Measurements from ENCODE around the gene NODAL. TPM values are rescaled to one million over a fixed set of nuclear protein-coding genes. Genes with fewer than 3 reads are reported as not detected.

NODAL gene
- total RNA-seq, 5 donors from 2014 or later (not counting 1 experiment from before 2014, with no cell fraction given), result not detected

- peak overlapping the region in 1 of 3 donors; percentile 81 for H3K4me3 Mint-ChIP-seq
- Histone ChIP-seq H3K4me3 (ENCODE audit: control insufficient read depth in 1 of 2, extremely low read depth in 1 of 2, low read length in 1 of 2) (no peak overlapping the region), H3K36me3 (ENCODE audit: control insufficient read depth in 2 of 2, extremely low read depth in 1 of 2, insufficient read depth in 1 of 2, low read length in 1 of 2) (no peaks in the 10 kb centered on the region), H3K27me3 (replicated peaks in 1 of 2; ENCODE audit: control insufficient read depth in 2 of 2, extremely low read depth in 1 of 2, insufficient read depth in 2 of 2, low read length in 1 of 2) (peaks cover 0 to 35% of the 10 kb centered on the region in 2 experiments), H3K9me3 (no peaks in the 10 kb centered on the region), H3K4me1 (ENCODE audit: control insufficient read depth in 1 of 2, extremely low read depth in 1 of 2, insufficient read depth in 2 of 2, low read length in 2 of 2) (peaks cover 30 to 47% of the 10 kb centered on the region in 2 experiments), H3K27ac (ENCODE audit: low read length) (no peak overlapping the region)
- H3K36me3 Mint-ChIP-seq, result no peaks in the 10 kb centered on the region
- ChIA-PET CTCF (no interaction called here), POLR2A (no interaction called here)
- ATAC-seq (replicated peaks in 1 of 4), result no peak
- H3K27me3 Mint-ChIP-seq, result no peaks in the 10 kb centered on the region
- no peak for DNase-seq
- peaks cover 34 to 45% (median 38%) of the 10 kb centered on the region in 3 donors for H3K4me1 Mint-ChIP-seq
- H3K9me3 Mint-ChIP-seq, result no peaks in the 10 kb centered on the region
- 94% methylated on average over 7 of the region's 9 CpGs for WGBS (ENCODE audit: insufficient coverage)
- no peak overlapping the region for H3K27ac Mint-ChIP-seq
Observed at GRCh38 chr10:70481105-70481504, 39.6 kb upstream of the NODAL start.

- H3K27ac Mint-ChIP-seq, result peak overlapping the region in 1 of 2 donors; percentile 61
- H3K36me3 ChIP-seq (ENCODE audit: control insufficient read depth in 2 of 2, extremely low read depth in 1 of 2, insufficient read depth in 1 of 2, low read length in 1 of 2), result no peaks in the 10 kb centered on the region
- ChIA-PET POLR2A (no interaction called here), CTCF (no interaction called here)
- peaks cover 30 to 47% of the 10 kb centered on the region in 2 experiments for H3K4me1 ChIP-seq (ENCODE audit: control insufficient read depth in 1 of 2, extremely low read depth in 1 of 2, insufficient read depth in 2 of 2, low read length in 2 of 2)
- no peaks in the 10 kb centered on the region for H3K27me3 Mint-ChIP-seq
- peaks cover 38 to 51% (median 39%) of the 10 kb centered on the region in 3 donors for H3K4me1 Mint-ChIP-seq
- DNase-seq (peak in 18 of 35 experiments; percentile 16 to 47 (median 28)), ATAC-seq (replicated peaks in 1 of 4) (peak in 3 of 4 experiments; percentile 20 to 31 (median 26))
- H3K36me3 Mint-ChIP-seq, result no peaks in the 10 kb centered on the region
- peaks cover 0 to 35% of the 10 kb centered on the region in 2 experiments for H3K27me3 ChIP-seq (replicated peaks in 1 of 2; ENCODE audit: control insufficient read depth in 2 of 2, extremely low read depth in 1 of 2, insufficient read depth in 2 of 2, low read length in 1 of 2)
- no peaks in the 10 kb centered on the region for H3K9me3 ChIP-seq
- H3K27ac ChIP-seq (ENCODE audit: low read length), result no peak overlapping the region
- H3K9me3 Mint-ChIP-seq, result no peaks in the 10 kb centered on the region
- H3K4me3 ChIP-seq (ENCODE audit: control insufficient read depth in 1 of 2, extremely low read depth in 1 of 2, low read length in 1 of 2), result peak overlapping the region in 1 of 2 donors; percentile 71
- WGBS (ENCODE audit: insufficient coverage), result 11% methylated on average over 5 of the region's 9 CpGs
- peak overlapping the region; percentile 53 to 81 (median 75) for H3K4me3 Mint-ChIP-seq
Observed at GRCh38 chr10:70480239-70480861, 38.9 kb upstream of the NODAL start.

- Mint-ChIP-seq H3K36me3 (no peaks in the 10 kb centered on the region), H3K27me3 (no peaks in the 10 kb centered on the region), H3K4me3 (peak overlapping the region; percentile 53 to 81 (median 75)), H3K27ac (no peak overlapping the region), H3K4me1 (peaks cover 40 to 54% (median 43%) of the 10 kb centered on the region in 3 donors), H3K9me3 (no peaks in the 10 kb centered on the region)
- Histone ChIP-seq H3K27me3 (replicated peaks in 1 of 2; ENCODE audit: control insufficient read depth in 2 of 2, extremely low read depth in 1 of 2, insufficient read depth in 2 of 2, low read length in 1 of 2) (peaks cover 0 to 35% of the 10 kb centered on the region in 2 experiments), H3K36me3 (ENCODE audit: control insufficient read depth in 2 of 2, extremely low read depth in 1 of 2, insufficient read depth in 1 of 2, low read length in 1 of 2) (no peaks in the 10 kb centered on the region), H3K9me3 (no peaks in the 10 kb centered on the region), H3K4me1 (ENCODE audit: control insufficient read depth in 1 of 2, extremely low read depth in 1 of 2, insufficient read depth in 2 of 2, low read length in 2 of 2) (peaks cover 30 to 47% of the 10 kb centered on the region in 2 experiments), H3K4me3 (ENCODE audit: control insufficient read depth in 1 of 2, extremely low read depth in 1 of 2, low read length in 1 of 2) (peak overlapping the region in 1 of 2 donors; percentile 71), H3K27ac (ENCODE audit: low read length) (no peak overlapping the region)
- ATAC-seq (replicated peaks in 1 of 4) (no peak), DNase-seq (no peak)
- ChIA-PET POLR2A (no interaction called here), CTCF (no interaction called here)
- no CpG with 5 or more reads among the region's 8 CpGs for WGBS (ENCODE audit: insufficient coverage)
Observed at GRCh38 chr10:70479626-70480238, 38.3 kb upstream of the NODAL start.

GRCh38 chr10:70479165-70479581 lies 37.7 kb upstream of the NODAL start:
- ATAC-seq (replicated peaks in 1 of 4) (no peak), DNase-seq (no peak)
- no peak overlapping the region for H3K27ac ChIP-seq (ENCODE audit: low read length)
- peaks cover 30 to 47% of the 10 kb centered on the region in 2 experiments for H3K4me1 ChIP-seq (ENCODE audit: control insufficient read depth in 1 of 2, extremely low read depth in 1 of 2, insufficient read depth in 2 of 2, low read length in 2 of 2)
- H3K36me3 ChIP-seq (ENCODE audit: control insufficient read depth in 2 of 2, extremely low read depth in 1 of 2, insufficient read depth in 1 of 2, low read length in 1 of 2), result no peaks in the 10 kb centered on the region
- ChIA-PET CTCF (no interaction called here), POLR2A (no interaction called here)
- peaks cover 0 to 35% of the 10 kb centered on the region in 2 experiments for H3K27me3 ChIP-seq (replicated peaks in 1 of 2; ENCODE audit: control insufficient read depth in 2 of 2, extremely low read depth in 1 of 2, insufficient read depth in 2 of 2, low read length in 1 of 2)
- H3K36me3 Mint-ChIP-seq, result no peaks in the 10 kb centered on the region
- H3K27ac Mint-ChIP-seq, result no peak overlapping the region
- peaks cover 0 to 3% of the 10 kb centered on the region in 2 donors for H3K27me3 Mint-ChIP-seq
- WGBS (ENCODE audit: insufficient coverage), result 69% methylated on average over 9 of the region's 11 CpGs
- H3K9me3 ChIP-seq, result no peaks in the 10 kb centered on the region
- peaks cover 40 to 54% (median 47%) of the 10 kb centered on the region in 3 donors for H3K4me1 Mint-ChIP-seq
- H3K4me3 Mint-ChIP-seq, result peak overlapping the region; percentile 43 to 81 (median 75)
- peak overlapping the region; percentile 34 to 71 for H3K4me3 ChIP-seq (ENCODE audit: control insufficient read depth in 1 of 2, extremely low read depth in 1 of 2, low read length in 1 of 2)
- no peaks in the 10 kb centered on the region for H3K9me3 Mint-ChIP-seq

GRCh38 chr10:70478191-70479164 lies 37.0 kb upstream of the NODAL start, which contains the start of gene PALD1:
Gene PALD1, plus strand, starts transcription at chr10:70478767. Its CDS starts 47,185 bp downstream, at chr10:70525952.
- 1% methylated on average over 106 of the region's 110 CpGs for WGBS (ENCODE audit: insufficient coverage)
- POLR2A ChIA-PET, result no interaction called here
- Histone ChIP-seq H3K9me3 (no peaks in the 10 kb centered on the region), H3K27ac (ENCODE audit: low read length) (no peak within 1 kb of the TSS), H3K27me3 (replicated peaks in 1 of 2; ENCODE audit: control insufficient read depth in 2 of 2, extremely low read depth in 1 of 2, insufficient read depth in 2 of 2, low read length in 1 of 2) (peaks cover 0 to 36% of the 10 kb centered on the region in 2 experiments), H3K4me3 (ENCODE audit: control insufficient read depth in 1 of 2, extremely low read depth in 1 of 2, low read length in 1 of 2) (peak within 1 kb of the TSS; percentile 43 to 71), H3K4me1 (ENCODE audit: control insufficient read depth in 1 of 2, extremely low read depth in 1 of 2, insufficient read depth in 2 of 2, low read length in 2 of 2) (peaks cover 30 to 47% of the 10 kb centered on the region in 2 experiments), H3K36me3 (ENCODE audit: control insufficient read depth in 2 of 2, extremely low read depth in 1 of 2, insufficient read depth in 1 of 2, low read length in 1 of 2) (no peaks in the 10 kb centered on the region)
- Mint-ChIP-seq H3K27me3 (peaks cover 0 to 3% of the 10 kb centered on the region in 2 donors), H3K36me3 (no peaks in the 10 kb centered on the region), H3K9me3 (no peaks in the 10 kb centered on the region), H3K4me3 (peak within 1 kb of the TSS; percentile 71 to 81 (median 80)), H3K4me1 (peaks cover 40 to 54% (median 47%) of the 10 kb centered on the region in 3 donors), H3K27ac (no peak within 1 kb of the TSS)
- DNase-seq, result peak in 10 of 35 experiments; percentile 13 to 44 (median 24)
- CTCF ChIA-PET, result no interaction called here
- ATAC-seq (replicated peaks in 1 of 4), result peak; percentile 7 to 44 (median 34)

GRCh38 chr10:70477661-70478162 lies 36.2 kb upstream of the NODAL start:
- Mint-ChIP-seq H3K27me3 (peaks cover 0 to 3% of the 10 kb centered on the region in 2 donors), H3K36me3 (no peaks in the 10 kb centered on the region), H3K4me1 (peaks cover 40 to 54% (median 47%) of the 10 kb centered on the region in 3 donors), H3K9me3 (no peaks in the 10 kb centered on the region), H3K4me3 (peak overlapping the region; percentile 71 to 80 (median 78)), H3K27ac (no peak overlapping the region)
- H3K36me3 ChIP-seq (ENCODE audit: control insufficient read depth in 2 of 2, extremely low read depth in 1 of 2, insufficient read depth in 1 of 2, low read length in 1 of 2), result no peaks in the 10 kb centered on the region
- ATAC-seq (replicated peaks in 1 of 4) (peak; percentile 81 to 89 (median 88)), DNase-seq (peak; percentile 33 to 89 (median 70))
- H3K4me1 ChIP-seq (ENCODE audit: control insufficient read depth in 1 of 2, extremely low read depth in 1 of 2, insufficient read depth in 2 of 2, low read length in 2 of 2), result peaks cover 28 to 47% of the 10 kb centered on the region in 2 experiments
- peaks cover 0 to 39% of the 10 kb centered on the region in 2 experiments for H3K27me3 ChIP-seq (replicated peaks in 1 of 2; ENCODE audit: control insufficient read depth in 2 of 2, extremely low read depth in 1 of 2, insufficient read depth in 2 of 2, low read length in 1 of 2)
- POLR2A ChIA-PET, result no interaction called here
- peak overlapping the region; percentile 43 to 71 for H3K4me3 ChIP-seq (ENCODE audit: control insufficient read depth in 1 of 2, extremely low read depth in 1 of 2, low read length in 1 of 2)
- H3K27ac ChIP-seq (ENCODE audit: low read length), result no peak overlapping the region
- H3K9me3 ChIP-seq, result no peaks in the 10 kb centered on the region
- CTCF ChIA-PET, result no interaction called here
- WGBS (ENCODE audit: insufficient coverage), result 0% methylated on average over 1 of the region's 27 CpGs

Measured in T-cell (primary cell).